CD4-positive, alpha-beta T cell treated with Interleukin-2 at 100 ng/mL for 4 hours (primary cell): Measurements from ENCODE around the gene PTPRE.

ENCODE experiments used
- DNase-seq: peaks from one replicate; pipeline ENCODE4 v3.0.0-alpha.2; 2020; ENCODE audit warnings: low spot score

Gene PTPRE, protein sequence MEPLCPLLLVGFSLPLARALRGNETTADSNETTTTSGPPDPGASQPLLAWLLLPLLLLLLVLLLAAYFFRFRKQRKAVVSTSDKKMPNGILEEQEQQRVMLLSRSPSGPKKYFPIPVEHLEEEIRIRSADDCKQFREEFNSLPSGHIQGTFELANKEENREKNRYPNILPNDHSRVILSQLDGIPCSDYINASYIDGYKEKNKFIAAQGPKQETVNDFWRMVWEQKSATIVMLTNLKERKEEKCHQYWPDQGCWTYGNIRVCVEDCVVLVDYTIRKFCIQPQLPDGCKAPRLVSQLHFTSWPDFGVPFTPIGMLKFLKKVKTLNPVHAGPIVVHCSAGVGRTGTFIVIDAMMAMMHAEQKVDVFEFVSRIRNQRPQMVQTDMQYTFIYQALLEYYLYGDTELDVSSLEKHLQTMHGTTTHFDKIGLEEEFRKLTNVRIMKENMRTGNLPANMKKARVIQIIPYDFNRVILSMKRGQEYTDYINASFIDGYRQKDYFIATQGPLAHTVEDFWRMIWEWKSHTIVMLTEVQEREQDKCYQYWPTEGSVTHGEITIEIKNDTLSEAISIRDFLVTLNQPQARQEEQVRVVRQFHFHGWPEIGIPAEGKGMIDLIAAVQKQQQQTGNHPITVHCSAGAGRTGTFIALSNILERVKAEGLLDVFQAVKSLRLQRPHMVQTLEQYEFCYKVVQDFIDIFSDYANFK

DNA sequence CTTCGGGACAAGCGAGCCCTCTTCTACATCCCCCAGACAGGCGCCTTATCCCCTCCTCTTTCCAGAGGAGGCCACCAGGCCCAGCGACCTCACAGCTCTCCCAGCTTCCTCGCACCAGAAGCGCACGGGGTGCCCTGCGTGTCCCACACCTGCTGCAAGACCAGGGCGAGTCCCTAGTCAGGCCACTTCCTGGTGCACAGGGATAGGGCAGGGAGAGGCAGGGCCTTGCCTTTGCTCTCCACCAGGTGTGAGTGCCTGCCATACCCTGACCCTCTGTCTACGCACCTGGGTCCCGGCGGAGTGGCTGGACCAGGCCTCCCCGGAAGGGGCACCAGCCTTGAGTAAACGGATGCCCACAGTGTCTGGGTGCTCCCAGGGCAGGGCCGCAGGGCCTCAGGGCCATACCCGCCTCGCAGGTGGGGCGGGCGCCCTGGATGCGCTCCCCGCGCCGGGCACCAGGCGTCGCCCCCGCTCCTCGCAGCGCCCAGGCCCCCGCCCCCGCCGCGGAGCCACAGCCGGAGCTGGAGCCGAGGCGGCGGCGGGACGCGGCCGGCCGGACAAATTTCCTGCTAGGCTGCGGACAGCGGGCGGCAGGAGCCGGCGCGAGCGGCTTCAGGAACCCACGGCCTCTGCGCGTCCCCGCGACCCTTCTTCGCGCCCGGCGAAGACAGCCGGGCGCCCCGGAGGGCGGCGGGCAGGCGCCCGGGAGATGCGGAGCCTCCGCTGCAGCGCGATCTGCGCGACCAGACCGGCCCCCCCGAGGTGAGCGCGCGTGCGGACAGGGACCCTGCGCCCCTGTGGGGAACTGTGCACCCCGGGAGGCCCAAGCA lies at the start of gene PTPRE:
Gene PTPRE, plus strand, starts transcription at position 556 of the 830 bp plus-strand sequence. CDS start 133,779 bp downstream, outside the sequence.
- peak; percentile 52 for DNase-seq

DNA sequence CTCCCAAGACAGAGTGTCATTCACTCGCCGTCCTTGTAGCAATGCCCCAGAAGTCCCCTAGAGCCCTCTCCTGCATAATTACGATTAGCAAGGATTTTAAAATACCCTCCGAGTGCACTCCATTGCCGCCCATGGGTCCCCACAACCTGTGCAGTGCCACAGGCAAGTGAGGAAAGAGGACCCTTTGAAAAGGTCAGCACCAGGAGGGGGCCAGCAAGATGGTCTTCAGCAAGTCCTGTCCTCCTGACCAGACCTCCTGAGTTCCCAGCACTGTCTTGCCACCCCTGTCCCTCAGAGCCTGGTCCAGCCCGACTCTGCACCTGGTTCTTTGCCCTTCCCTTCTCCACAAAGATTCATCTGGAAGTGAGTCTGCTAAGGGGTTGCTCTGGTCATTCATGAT lies 46.3 kb upstream of the PTPRE start:
- no peak for DNase-seq

DNA sequence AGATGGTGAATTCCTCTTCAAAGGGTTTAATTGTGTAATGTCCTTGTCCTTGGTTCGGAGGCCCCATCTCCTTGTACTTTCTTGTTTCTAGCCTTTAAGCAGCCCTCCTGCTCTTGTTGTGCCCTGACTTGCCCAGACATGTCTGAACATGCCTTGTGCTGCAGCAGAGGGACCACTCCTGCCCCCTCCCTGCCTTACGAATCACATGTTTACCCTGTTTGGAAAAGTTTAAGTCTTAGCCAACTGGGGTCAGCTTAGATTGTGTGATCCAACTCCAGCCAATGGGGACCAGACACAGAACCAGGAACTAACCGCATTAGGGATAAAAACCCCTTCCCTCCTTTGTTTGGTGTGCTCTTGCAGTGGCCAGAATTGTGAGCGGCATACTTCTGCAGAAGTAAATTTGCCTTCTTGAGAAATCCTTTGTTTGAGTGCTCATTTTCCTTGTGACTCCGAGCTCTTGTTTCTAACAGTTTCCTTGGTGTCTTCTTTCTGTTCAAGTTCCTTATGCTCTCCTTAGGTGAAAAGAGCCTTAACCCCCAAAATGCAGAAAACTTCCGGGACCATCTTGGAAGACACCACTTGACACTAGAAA lies 43.6 kb upstream of the PTPRE start:
- no peak for DNase-seq

DNA sequence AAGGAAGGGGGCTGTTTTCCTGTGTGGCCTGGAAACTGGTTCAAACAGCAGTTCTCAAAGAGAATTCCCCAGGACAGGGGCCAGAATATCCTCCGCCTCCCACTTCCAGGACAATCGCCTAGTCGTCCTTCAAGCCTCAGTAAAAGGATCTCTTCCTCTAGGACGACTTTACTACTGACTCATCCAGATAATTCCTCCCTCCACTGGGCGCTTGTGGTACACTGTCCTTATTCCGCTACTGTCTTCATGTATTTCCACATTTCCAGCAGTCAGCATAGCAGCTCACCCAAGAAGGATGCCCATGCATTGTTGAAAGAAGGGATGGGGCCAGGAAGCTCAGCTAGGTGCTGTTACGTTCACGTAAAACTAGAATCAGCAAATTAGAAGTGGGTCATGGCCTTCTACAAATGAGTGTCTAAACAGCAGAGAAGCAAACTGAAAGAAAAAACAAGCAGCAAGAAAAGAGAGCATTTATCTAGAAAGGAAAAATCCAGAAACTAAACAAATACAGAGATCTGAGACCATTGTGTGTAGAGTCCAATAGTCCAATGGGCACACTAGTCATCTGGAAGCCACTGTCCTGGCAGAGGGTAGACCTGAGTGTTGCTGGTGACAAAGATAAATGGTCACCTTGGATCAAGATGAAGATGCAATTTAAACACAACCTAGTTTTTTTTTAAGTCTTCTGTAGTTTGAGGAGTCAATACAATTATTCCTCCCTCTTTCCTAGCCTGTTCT lies 40.5 kb upstream of the PTPRE start:
- DNase-seq, result no peak

DNA sequence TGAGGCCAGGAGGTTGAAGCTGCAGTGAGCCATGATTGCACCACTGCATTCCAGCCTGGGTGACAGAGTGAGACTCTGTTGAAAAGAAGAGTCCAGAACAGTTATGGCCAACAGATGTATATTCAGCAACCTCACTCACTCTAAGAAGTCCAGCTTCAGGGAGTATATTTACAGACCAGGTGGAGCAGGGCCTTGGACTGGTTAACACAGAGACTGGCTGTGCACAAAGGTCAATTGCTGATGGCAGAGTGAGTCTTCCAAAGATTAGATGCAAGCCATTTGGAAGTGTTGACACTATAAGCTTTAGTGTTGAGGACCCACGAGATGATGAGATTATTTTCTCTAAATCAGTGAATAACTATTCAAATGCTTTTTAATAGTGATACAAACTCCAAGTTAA lies 39.1 kb upstream of the PTPRE start:
- DNase-seq, result no peak

- DNase-seq, result no peak
These were observed 37.6 kb upstream of the PTPRE start for GRCh38 chr10:127869329-127869728.

GRCh38 chr10:127871631-127872010 lies 35.3 kb upstream of the PTPRE start:
- no peak for DNase-seq

DNA sequence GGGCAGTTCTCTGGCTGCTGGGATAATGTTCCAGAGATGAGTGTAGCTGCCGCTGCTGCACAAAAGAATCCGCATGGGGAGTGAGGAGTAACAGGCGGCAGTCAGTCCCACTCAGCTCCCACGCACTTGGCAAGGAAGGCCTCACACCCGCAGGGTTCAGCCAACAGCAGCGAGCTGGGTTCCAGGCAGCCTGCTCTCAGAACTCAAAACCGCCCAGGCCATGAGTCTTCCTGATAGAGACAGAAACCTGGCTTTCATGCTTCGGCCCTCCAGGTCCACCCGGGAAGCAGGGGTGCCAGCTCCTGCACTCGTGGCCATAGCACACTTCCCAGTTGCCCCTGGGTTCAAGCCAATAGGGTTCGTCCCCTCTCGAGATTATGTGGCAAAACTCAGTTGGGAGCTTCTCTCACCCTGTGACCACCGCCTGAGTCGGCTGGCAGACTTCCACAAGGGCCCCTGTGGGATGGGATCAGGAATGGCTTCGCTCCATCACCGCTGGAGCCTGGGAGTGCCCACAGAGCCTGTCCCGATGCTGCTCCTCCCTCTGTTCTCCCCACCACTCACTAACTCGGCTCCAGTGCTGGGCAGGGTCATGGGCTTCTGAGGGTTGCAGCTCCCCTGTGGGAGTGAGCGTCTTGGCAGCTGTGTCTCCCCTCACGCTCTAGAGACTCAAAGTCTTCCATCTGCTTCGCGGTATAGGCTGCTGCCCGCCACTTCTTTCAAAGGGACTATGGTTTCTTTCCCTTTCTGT lies 34.7 kb upstream of the PTPRE start:
- no peak for DNase-seq

DNA sequence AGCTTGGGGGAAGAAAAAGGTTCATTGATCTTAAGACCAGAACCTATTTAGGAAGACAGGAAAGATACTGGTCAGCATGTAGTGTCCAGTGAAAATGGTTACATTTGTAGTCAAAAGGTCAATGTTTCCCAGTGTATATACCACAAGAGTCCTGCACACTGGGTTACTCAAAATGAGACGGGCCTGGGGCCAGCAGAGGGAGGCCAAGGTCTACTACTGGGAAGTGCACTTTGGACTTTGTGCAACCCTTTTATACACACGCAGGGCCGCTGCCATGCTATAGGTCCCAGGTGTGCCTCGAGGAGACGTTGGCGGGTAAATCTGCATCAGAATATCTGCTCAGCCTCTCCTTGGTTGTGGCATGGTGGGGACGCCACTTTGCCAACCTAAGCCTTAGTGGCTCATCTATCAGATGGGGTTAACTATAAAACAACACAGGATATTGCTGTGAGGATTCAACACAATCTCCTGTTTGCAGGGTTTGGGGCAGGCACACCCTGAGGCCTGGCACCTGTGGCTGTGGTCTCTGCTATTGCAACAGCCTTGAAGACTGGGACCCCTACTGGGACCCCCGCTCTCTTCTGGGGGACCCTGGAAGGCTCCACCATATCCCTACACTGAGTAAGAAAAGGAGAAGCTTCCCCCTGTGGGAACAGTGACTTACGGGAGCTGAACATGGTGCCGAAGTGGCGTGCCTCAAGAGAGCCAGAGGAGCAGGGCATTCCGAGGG lies 33.9 kb upstream of the PTPRE start:
- DNase-seq, result no peak

- DNase-seq, result no peak
These were observed 32.9 kb upstream of the PTPRE start for GRCh38 chr10:127873901-127874470.

GRCh38 chr10:127874671-127875448 lies 32.0 kb upstream of the PTPRE start:
- no peak for DNase-seq

DNA sequence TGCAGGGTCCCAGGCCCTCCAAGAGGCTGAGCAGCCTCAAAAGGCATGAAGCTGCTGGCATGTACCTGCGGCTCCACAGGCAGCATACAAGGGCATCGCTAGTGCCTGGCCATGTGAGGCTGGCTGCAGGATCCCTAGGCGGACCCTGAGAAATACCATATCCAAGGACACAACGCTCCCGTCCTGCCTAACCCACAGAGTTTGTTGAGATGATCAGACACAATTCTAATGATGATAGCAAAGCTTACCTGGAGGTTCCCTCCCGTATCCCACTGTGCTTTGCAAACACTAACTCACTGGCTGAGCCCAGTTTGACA lies 31.5 kb upstream of the PTPRE start:
- no peak for DNase-seq

DNA sequence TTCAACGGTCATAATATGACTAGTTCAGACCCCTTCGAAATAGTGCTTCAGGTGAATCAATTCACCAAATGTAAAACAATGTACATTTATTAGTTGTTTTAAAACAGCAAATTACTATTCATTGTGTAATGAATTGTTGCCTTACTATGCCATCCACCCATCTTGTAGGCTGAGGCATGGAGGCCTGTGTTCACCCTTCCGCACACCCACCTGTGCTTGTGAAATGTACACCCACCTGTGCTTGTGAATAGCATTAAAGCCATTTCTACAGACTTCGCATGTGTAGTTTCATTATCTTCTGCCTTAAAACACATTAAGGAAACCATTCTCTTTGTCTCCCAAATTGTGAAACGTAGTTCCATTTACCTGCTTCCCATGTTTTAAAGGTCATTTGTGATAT lies 31.0 kb upstream of the PTPRE start:
- no peak for DNase-seq

DNA sequence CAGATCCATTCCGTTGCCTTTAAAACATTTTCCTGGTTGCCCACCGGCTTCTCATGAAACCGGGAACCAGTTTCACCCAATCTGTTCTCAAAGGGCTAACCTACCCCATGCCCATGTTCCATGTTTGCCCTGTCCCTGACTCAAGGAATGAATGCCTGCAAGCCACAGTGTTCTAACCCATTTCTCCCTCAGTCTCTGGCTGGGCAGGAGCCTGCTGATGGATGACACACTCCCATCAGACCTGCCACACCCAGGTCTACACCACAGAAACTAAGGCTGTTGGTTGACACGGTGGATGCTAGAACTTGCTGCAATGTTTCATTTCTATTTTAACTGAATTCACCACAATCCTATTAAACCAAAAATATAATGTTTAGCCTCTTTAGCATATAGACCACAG lies 29.8 kb upstream of the PTPRE start:
- DNase-seq, result no peak

DNA sequence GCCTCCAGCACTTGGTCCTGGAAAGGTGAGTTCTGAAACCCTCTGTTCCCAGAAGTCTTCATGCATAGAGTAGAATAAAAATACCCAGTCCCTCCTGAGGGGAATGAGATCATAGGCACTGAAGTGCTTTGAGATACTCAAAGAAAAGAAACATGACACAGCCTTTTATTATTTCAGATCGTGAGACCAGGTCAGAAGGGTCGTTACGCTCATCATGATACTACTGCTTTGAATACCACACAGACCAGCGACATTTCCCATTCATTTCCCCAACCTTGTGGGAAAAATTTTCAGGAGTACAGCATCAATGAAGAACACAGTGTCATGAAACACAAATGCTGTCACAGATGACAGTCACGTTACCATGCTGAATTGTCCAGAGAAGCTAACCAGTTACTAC lies 29.2 kb upstream of the PTPRE start:
- DNase-seq, result no peak

GRCh38 chr10:127878475-127879055 lies 28.3 kb upstream of the PTPRE start:
- DNase-seq, result no peak

DNA sequence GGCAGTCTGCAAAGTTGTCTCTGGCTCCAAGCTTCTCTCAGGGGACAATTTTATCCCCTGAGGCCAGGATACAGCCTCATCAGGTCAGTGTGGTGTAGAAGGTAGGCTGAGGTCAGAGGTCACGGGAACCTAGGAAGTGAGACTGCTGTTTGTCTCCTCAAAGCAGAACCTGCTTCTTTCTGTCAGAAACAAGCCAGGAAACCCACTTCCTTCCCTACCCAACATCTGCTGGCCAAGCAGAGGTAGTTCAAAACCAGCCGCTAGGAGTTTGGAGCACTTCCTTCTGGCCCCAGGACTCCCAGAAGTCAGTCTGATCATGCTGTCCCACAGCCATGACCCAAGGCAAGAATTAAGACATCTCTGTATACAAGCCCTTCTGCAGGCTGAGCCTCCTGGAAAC lies 26.3 kb upstream of the PTPRE start:
- peak; percentile 8 for DNase-seq

- DNase-seq, result no peak
These were observed 25.6 kb upstream of the PTPRE start for GRCh38 chr10:127881262-127881661.

DNA sequence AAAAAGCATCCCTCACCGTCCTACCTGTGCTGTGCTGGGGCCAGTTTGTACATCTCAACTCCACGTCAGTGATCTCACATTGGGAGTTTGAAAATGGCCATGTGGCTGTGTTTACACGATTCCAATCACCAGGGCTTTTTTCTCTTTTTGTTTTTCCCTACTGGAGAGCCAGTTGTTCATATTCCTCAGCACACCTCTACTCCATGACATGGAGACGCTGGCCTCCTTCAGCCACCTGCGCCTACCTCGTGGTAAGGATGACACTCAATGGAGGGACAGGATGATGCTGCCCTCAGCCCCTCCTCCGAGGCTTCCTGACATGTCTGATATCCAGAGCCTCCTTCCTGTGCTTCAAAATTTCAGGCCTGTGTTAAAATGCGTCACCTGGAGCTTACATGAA lies 24.5 kb upstream of the PTPRE start:
- DNase-seq, result no peak
